GM18909 (cell line): ENCODE data around the gene IQGAP1.

ENCODE experiments used
- ATAC-seq: cut with Tn5 transposase; IDR thresholded peaks from one replicate; pipeline ENCODE4 v1.9.1; 2021; ENCODE audit warnings: mild to moderate bottlenecking; ENCODE audit not compliant: unreplicated experiment, poor library complexity

The IQGAP1 gene

DNA sequence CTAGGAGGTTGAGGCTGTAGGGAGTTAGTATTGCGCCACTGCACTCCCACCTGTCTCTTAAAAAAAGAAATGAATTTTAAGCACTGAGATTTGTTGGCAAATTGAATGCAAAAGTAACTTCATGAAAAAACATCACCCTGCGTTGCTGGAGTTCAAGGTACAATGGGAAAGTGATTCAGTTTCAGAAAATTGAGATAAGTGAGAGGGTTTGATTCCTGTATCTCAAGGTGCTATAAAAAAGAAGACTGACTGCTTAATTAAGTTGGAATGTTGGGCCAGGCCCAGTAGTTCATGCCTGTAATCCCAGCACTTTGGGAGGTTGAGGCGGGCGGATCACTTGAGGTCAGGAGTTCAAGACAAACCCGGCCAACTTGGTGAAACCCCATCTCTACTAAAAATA is 39.1 kb downstream of the IQGAP1 start:
- no peak for ATAC-seq

DNA sequence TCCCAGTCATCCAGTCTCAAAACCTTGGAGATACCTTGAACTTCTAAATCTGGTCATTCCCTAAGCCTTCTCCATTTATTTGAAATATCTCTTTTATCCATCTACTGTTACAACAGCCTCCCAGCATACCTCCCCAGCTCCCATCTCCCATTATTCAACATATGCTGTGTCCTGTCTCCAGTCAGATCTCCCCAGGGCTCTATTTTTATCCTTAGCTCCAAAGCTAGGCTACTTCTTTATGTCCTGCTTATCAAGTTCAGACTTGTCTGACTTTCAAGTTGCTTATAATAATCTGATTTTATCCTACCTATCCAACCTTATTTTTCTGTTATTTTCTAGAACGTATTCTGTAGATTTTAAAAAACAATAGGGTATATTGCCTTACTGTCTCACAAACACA is 44.2 kb downstream of the IQGAP1 start:
- no peak for ATAC-seq

GRCh38 chr15:90435652-90436337 is 47.8 kb downstream of the IQGAP1 start:
- no peak for ATAC-seq

DNA sequence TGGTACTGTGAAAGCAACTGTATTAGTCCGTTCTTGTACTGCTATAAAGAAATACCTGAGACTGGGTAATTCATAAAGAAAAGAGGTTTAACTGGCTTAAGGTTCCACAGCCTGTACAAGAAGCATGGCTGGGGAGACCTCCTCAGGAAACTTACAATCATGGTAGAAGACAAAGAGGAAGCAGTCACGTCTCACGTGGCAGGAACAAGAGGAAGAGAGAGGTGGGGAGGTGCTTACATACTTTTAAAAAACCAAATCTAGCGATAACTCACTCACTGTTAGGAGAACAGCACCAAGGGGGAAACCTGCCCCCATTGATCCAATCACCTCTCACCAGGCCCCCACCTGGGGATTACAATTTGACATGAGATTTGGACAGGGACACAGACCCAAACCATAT is 48.9 kb downstream of the IQGAP1 start:
- no peak for ATAC-seq

DNA sequence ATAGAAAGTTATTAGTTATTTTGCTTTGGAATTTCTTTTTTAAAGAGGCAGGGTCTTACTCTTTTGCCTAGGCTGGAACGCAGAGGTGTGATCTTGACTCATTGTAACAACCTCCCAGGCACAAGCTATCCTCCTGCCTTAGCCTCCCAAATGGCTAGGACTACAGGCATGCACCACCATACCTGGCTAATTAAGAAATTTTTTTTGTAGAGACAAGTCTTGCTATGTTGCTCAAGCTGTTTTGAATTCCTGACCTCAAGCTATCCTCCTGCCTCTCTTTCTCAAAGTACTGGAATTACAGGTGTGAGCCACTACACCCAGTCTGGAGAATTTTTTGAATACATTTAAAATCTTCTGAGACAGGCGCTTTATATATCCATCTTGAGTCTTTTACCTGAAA is 49.5 kb downstream of the IQGAP1 start:
- no peak for ATAC-seq

GRCh38 chr15:90439946-90440345 is 51.9 kb downstream of the IQGAP1 start:
- ATAC-seq = no peak

DNA sequence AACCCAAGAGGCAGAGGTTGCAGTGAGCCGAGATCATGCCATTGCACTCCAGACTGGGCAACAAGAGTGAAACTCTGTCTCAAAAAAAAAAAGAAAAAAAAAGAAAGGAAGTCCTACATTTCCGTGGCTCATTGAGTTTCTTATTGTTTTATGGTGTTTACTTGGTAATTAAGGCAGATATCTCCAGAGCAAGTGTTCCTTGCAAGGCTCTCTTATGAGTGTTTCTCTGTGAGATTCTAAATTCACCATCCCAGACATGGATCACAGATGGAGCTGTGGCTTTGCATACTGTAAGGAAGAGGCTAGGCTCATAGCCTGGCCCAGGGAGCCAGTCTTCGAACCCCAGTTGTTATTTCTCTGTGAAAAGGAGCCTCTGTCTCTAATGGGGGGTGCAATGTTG is 53.0 kb downstream of the IQGAP1 start:
- ATAC-seq = no peak

DNA sequence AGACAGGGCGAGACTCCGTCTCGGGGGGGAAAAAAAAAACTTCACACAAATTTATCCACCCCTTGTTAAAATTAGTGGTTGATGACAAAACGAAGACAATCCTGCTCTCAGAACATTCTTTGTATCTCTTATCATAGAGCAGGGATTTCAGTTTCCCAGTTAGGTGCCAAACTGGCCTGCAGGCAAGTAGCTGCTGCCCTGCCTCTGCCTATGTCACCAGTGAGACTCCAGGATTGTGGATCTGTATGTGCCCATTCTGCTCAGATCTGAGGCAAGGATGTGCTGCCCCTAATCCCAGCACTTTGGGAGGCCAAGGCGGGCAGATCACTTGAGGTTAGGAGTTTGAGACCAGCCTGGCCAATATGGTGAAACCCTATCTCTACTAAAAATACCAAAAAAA is 54.4 kb downstream of the IQGAP1 start:
- ATAC-seq = no peak

DNA sequence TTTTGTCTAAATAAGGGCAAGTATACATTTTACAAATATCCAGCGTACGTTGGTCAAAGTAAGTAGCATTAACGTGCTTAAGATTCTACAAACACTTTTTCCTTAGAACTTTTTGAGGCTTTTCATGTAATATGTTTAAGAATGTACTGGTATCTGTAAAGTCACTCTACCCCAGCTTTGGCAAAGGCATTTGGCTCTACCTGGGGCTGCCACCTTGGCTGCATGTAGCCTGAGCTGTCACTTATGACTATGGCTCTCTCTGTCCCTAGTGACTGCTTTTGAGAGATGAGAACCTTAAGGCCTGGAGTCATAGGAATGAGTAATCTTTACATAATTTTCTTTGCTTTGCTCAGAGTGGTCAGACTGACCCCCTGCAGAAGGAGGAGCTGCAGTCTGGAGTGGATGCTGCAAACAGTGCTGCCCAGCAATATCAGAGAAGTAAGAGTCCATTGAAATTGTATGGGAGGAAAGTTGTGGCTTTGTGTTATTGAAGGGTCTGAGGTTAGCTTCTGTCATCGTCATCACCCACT is 61.2 kb downstream of the IQGAP1 start:
- ATAC-seq = no peak

DNA sequence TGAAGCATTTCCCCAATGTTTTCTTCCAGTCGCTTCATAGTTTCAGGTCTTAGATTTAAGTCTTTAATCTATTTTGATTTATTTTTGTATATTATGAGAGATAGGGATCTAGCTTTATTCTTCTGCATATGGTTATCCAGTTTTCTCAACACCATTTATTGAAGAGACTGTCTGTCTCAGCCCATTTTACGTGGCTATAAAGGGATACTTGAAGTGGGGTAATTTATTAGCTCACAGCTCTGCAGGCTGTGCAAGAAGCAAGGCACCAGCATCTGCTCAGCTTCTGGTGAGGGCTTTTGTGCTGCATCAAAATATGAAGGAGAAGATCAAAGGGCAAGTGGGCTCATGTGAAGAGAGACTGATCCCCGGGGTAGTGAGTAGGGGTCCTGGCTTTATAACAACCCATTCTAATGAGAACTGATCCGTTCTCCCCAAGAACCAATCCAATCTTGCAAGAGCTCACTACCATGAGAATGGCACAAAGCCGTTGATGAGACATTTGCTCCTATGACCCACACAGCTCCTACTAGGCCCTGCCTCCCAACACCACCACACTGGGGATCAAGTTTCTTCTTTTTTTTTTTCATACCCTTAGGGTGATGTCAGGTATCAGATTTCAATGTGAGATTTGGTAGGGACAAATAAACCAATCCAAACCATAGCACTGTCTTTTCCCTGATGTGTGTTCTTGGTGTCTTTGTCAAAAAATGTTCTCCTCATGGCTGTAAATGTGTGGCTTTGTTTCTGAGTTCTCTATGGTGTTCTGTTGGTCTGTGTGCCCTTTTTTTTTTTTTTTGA is 63.2 kb downstream of the IQGAP1 start:
- ATAC-seq = no peak

GRCh38 chr15:90456236-90456635 is 68.2 kb downstream of the IQGAP1 start:
- no peak for ATAC-seq

DNA sequence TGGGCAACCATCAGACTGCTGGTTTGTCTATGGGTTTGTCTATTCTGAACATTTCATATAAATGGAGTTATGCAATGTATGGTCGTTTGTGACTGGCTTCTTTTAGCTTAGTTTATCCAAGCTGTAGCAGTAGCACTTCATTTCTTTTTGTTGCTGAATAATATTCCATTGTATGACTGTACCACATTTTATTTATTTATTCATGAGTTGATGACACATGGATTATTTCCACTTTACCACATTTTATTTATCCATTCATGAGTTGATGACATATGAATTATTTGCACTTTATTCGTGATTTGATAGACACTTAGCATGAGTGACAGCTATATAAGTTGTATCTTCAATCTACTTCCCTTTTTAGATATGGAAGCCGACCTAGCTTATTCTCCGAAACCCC is 70.0 kb downstream of the IQGAP1 start:
- no peak for ATAC-seq

GRCh38 chr15:90459368-90459767 is 71.3 kb downstream of the IQGAP1 start:
- ATAC-seq = no peak

DNA sequence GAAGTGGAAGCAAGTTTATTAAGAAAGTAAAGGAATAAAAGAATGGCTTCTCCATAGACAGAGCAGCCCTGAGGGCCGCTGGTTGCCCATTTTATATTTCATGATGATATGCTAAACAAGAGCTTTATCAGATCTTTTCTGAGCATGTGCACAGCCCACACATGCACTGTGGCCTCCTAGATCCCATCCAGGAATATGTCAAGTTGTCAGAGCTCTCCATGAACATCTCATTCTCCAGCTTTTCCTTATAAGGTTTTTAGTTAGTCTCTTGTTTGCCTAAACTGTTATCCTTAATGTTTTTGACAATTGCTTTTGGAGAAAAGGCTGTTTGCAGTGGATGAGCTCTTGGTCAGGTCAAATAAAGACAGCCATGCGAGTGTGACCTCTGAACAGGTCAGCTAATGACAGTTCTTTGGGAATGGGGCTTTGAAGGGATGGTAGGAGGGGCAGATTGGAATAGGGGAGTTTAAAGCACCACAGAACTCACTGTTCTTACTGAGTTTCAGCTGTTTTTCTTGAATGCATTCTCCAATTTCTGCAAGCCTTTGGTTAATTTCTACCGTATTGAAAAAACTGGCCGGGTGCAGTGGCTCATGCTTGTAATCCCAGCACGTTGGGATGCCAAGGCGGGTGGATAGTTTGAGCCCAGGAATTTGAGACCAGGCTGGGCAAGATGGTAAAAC is 72.2 kb downstream of the IQGAP1 start:
- ATAC-seq = no peak

GRCh38 chr15:90463381-90463780 is 75.3 kb downstream of the IQGAP1 start:
- ATAC-seq = no peak

- no peak for ATAC-seq
Observed at GRCh38 chr15:90465140-90465929, 77.3 kb downstream of the IQGAP1 start.

- no peak for ATAC-seq
Observed at GRCh38 chr15:90465930-90466567, 78.0 kb downstream of the IQGAP1 start.

DNA sequence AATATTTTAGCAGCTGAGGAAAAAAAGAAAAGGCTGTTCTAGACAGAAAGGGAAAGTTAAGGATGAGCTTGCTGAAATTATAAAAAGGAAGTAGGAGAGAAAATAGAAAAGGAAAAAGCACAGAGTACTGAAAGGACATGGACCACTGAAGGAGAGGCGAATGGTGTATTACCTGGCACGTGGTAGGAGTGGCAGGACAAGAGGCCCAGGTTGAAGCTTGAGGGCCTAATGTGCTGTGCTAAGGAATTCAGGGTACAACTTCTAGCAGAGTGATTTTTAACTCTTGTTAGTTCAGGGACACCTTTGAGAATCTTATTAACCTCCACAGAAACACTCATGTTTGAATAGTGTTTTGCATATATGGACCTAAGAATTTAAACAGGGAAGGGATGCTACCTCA is 81.7 kb downstream of the IQGAP1 start:
- no peak for ATAC-seq

GRCh38 chr15:90470453-90470852 is 82.4 kb downstream of the IQGAP1 start:
- no peak for ATAC-seq

DNA sequence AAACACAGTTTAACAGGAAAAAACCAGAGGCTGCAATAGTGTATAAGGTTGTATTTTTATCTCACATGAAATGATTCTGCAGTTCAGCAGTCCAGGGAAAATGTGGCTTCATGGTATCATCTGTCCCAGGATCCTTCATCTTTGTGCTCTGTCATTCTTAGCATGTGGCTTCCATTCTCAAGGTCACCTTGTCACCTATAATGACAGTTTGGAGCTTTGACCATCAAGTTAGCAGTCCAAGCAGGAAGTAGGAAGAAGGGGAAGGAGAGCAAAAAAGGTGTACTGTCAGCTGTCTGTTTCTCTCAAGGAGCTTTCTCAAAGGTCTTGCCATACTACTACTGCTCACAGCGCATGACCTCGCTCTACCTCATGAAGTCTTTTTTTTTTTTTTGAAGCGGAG is 83.1 kb downstream of the IQGAP1 start:
- ATAC-seq = no peak
